K562 (cell line): ENCODE results near the gene FAM174C. TPM values are rescaled to one million over a fixed set of nuclear protein-coding genes. Genes with fewer than 3 reads are reported as not detected.

Experiments used
- ATAC-seq: fragments of 200-7000 bp; cut with Tn5 transposase; 3 replicates; pipeline ENCODE4 v1.9.1; 2020; ENCODE audit warnings: moderate library complexity
- BruUV-seq: library from RNA; stranded (reverse); fragments of 400-500 nt; replicated peaks from 2 replicates; lab custom pipeline; 2021; lab: Mats Ljungman, UMichigan
- CTCF ChIA-PET: fragments of 300-600 bp; formaldehyde crosslinking; extraction: SDS; loops from one replicate; lab custom pipeline; 2021; ENCODE audit warnings: low intra/inter-chr PET ratio; lab: Yijun Ruan, JAX
- POLR2A ChIA-PET: fragments of 300-600, 350-650 bp; sonication (Branson Sonifier 250); formaldehyde crosslinking; extraction: SDS; loops from one replicate; lab custom pipeline; 2021; ENCODE audit warnings: antibody characterized with exemption, inconsistent platforms; lab: Yijun Ruan, JAX
- DNase-seq, 4 experiments: peaks; one replicate each; pipeline versions ENCODE4 v3.0.0 to v3.0.0-alpha.2; 2011 to 2018; ENCODE audit warnings: low spot score in 3 of 4, mixed read lengths in 3 of 4; ENCODE audit errors: extremely low read depth in 1 of 4
- FAIRE-seq: peaks from 2 replicates; lab custom pipeline; 2011; peaks lifted over from hg19 to GRCh38; lab: Jason Lieb, UNC
- H2AFZ ChIP-seq: 2 replicates; pipeline ENCODE4 v1.6.0; 2011; ENCODE audit warnings: low read depth, low read length, control low read depth, inconsistent platforms
- H3K27ac ChIP-seq: fragments of 200-600 bp; 3 replicates; pipeline ENCODE4 v1.8.0; 2011; ENCODE audit warnings: low read depth, mild to moderate bottlenecking, control low read depth, inconsistent platforms, low read length, moderate library complexity, mixed read lengths; ENCODE audit errors: extremely low read depth
- H3K27me3 ChIP-seq, 2 experiments: fragments of 300-600 bp in 1 of 2; 2 replicates in 1 of 2; 3 replicates in 1 of 2; pipeline versions ENCODE4 v1.6.0 to v1.8.0; 2011; ENCODE audit warnings: inconsistent platforms in 2 of 2, low read length in 2 of 2, mild to moderate bottlenecking in 1 of 2, mixed read lengths in 1 of 2, moderate library complexity in 1 of 2; ENCODE audit not compliant: control insufficient read depth in 2 of 2, insufficient read depth in 2 of 2
- H3K36me3 ChIP-seq: fragments of 300-600 bp; 3 replicates; pipeline ENCODE4 v1.8.0; 2011; ENCODE audit warnings: mild to moderate bottlenecking, low read length, inconsistent platforms; ENCODE audit not compliant: control insufficient read depth, insufficient read depth
- H3K4me1 ChIP-seq, 2 experiments: fragments of 200-600 bp in 1 of 2; replicated peaks in 1 of 2; 2 replicates in 1 of 2; 3 replicates in 1 of 2; pipeline versions ENCODE4 v1.5.1 to v1.8.0; 2011; ENCODE audit warnings: inconsistent platforms in 2 of 2, low read length in 2 of 2, mild to moderate bottlenecking in 1 of 2, mixed read lengths in 1 of 2, moderate library complexity in 1 of 2; ENCODE audit not compliant: control insufficient read depth in 2 of 2, insufficient read depth in 2 of 2
- H3K4me2 ChIP-seq: 2 replicates; pipeline ENCODE4 v1.6.1; 2011; ENCODE audit warnings: low read length, control low read depth, inconsistent platforms, mixed read lengths; ENCODE audit not compliant: insufficient read depth
- H3K4me3 ChIP-seq: fragments of 200-600 bp; sonication (generic), shearing (Covaris generic); 2 replicates; pipeline ENCODE4 v1.5.1; 2016; ENCODE audit warnings: control low read depth, inconsistent platforms
- H3K79me2 ChIP-seq: fragments of 200-600 bp; 3 replicates; pipeline ENCODE4 v1.8.0; 2011; ENCODE audit warnings: low read length, inconsistent platforms; ENCODE audit not compliant: control insufficient read depth, insufficient read depth
- H3K9ac ChIP-seq, 2 experiments: 2 replicates each; pipeline versions ENCODE4 v1.6.0 to v1.6.1; 2011; ENCODE audit warnings: low read depth in 2 of 2, low read length in 2 of 2, control low read depth in 1 of 2, inconsistent platforms in 1 of 2, mild to moderate bottlenecking in 1 of 2, mixed read lengths in 1 of 2; ENCODE audit not compliant: insufficient read depth in 1 of 2
- H3K9me1 ChIP-seq: one replicate; pipeline ENCODE4 v1.6.0; 2011; ENCODE audit warnings: inconsistent platforms, mild to moderate bottlenecking, low read length, moderate library complexity; ENCODE audit not compliant: control insufficient read depth, insufficient read depth
- H3K9me3 ChIP-seq: replicated peaks from 2 replicates; pipeline ENCODE4 v1.5.1; 2011; ENCODE audit warnings: low read depth, low read length, inconsistent platforms; ENCODE audit not compliant: control insufficient read depth, insufficient read depth
- H4K20me1 ChIP-seq: replicated peaks from 2 replicates; pipeline ENCODE4 v1.6.1; 2011; ENCODE audit warnings: low read length, inconsistent platforms, mixed read lengths; ENCODE audit not compliant: control insufficient read depth, insufficient read depth
- HNRNPUL1 ChIP-seq: fragments of 200-400 bp; formaldehyde crosslinking; IDR thresholded peaks from 2 replicates; pipeline ENCODE4 v1.6.1; 2017; ENCODE audit warnings: low read length
- JUN ChIP-seq, 2 experiments: sonication (generic) in 1 of 2; formaldehyde crosslinking in 1 of 2; IDR thresholded peaks; 2 replicates each; pipeline versions ENCODE4 v1.6.1 to v1.8.0; 2012 to 2022; ENCODE audit warnings: borderline replicate concordance in 2 of 2, mild to moderate bottlenecking in 2 of 2, improper control_type of control experiment in 1 of 2, low read depth in 1 of 2, low read length in 1 of 2, missing genetic modification reagents in 1 of 2
- MCM7 ChIP-seq, 2 experiments: fragments of 450-650 bp; IDR thresholded peaks; 2 replicates each; pipeline ENCODE4 v1.6.1; 2016 to 2018
- PKNOX1 ChIP-seq: fragments of 450-650 bp; IDR thresholded peaks from 2 replicates; pipeline ENCODE4 v1.6.1; 2016
- POLR2A ChIP-seq: fragments of 450-650 bp; conservative IDR thresholded peaks from 2 replicates; pipeline ENCODE4 v1.6.1; 2016
- PREB ChIP-seq: sonication (generic); formaldehyde crosslinking; IDR thresholded peaks from 2 replicates; pipeline ENCODE4 v1.8.1; 2023; ENCODE audit warnings: mild to moderate bottlenecking, missing genetic modification reagents
- RBM25 ChIP-seq: fragments of 200-400 bp; formaldehyde crosslinking; IDR thresholded peaks from 2 replicates; pipeline ENCODE4 v1.6.1; 2018; ENCODE audit warnings: low read length, low read depth, moderate library complexity; ENCODE audit not compliant: severe bottlenecking
- SMARCE1 ChIP-seq: fragments of 450-650 bp; IDR thresholded peaks from 2 replicates; pipeline ENCODE4 v1.7.1; 2016; ENCODE audit warnings: mild to moderate bottlenecking
- TAL1 ChIP-seq: fragments of 450-650 bp; IDR thresholded peaks from 2 replicates; pipeline ENCODE4 v1.6.1; 2016; ENCODE audit warnings: mild to moderate bottlenecking
- XRCC5 ChIP-seq: fragments of 200-400 bp; formaldehyde crosslinking; IDR thresholded peaks from 2 replicates; pipeline ENCODE4 v1.6.1; 2017; ENCODE audit warnings: low read depth, mild to moderate bottlenecking, low read length
- ZBTB11 ChIP-seq, 3 experiments: fragments of 200-800 bp in 1 of 3; fragments of 250-450 bp in 1 of 3; fragments of 450-650 bp in 1 of 3; sonication (Bioruptor Pico) in 1 of 3; sonication (Bioruptor generic) in 1 of 3; formaldehyde crosslinking in 1 of 3; IDR thresholded peaks; 2 replicates each; pipeline versions ENCODE4 v1.6.1 to v1.8.0; 2016 to 2022; ENCODE audit warnings: mild to moderate bottlenecking in 2 of 3, missing genetic modification characterization in 2 of 3, missing compliant biosample characterization in 1 of 3, moderate library complexity in 1 of 3
- WGBS: fragments of 100-300 bp; shearing (Covaris generic); methylation state at CpG from one replicate; pipeline ENCODE4 v1.1.6; 2016; ENCODE audit warnings: low coverage, mixed read lengths; ENCODE audit not compliant: insufficient coverage; ENCODE audit errors: missing lambda C conversion rate; 5-methylcytosine and 5-hydroxymethylcytosine counted together
- in situ Hi-C: fragments of 300-500 bp; cut with MboI; formaldehyde crosslinking; loops from 4 replicates; pipeline ENCODE4 v1.15.0; 2018; ENCODE audit warnings: inconsistent platforms, mixed read lengths
- intact Hi-C: fragments of 100-400 bp; cut with micrococcal nuclease; formaldehyde crosslinking; loops from 2 replicates; pipeline ENCODE4 v1.14.2; 2022
- polyA plus RNA-seq, 8 experiments: library from polyadenylated mRNA; depleted of rRNA in 4 of 8; stranded (reverse) in 5 of 8; unstranded in 3 of 8; fragments of >200 nt; fragmentation: Nextera tagmentation in 2 of 8; fragmentation: Illumina TruSeq in 1 of 8; extraction: Ambion mirVana in 2 of 8; extraction: Trizol in 1 of 8; gene quantifications; 2 replicates each; pipeline versions ENCODE4 v1.2.1 to v1.2.3, GENCODE V29; 2011 to 2014; ENCODE audit warnings: inconsistent platforms in 1 of 8, missing spikeins in 1 of 8
- total RNA-seq, 7 experiments: library from RNA; depleted of rRNA in 6 of 7; stranded (reverse); fragments of >200 nt in 6 of 7; fragmentation: Illumina TruSeq in 2 of 7; extraction: Trizol in 2 of 7; gene quantifications; 2 replicates each; pipeline versions ENCODE4 v1.2.1 to v1.2.3, GENCODE V29; 2011 to 2021; ENCODE audit warnings: low replicate concordance in 1 of 7

Gene FAM174C
- total and polyA plus RNA-seq, 9 of the 15 experiments (the other 6 are each of a cell fraction or from before 2014, with no cell fraction given) = 0.66 to 89.6 (median 20.3) TPM

- Histone ChIP-seq H3K9me1 (no peaks in the 10 kb centered on the region), H3K9me3 (no peaks in the 10 kb centered on the region), H3K27me3 (no peaks in the 10 kb centered on the region), H3K27ac (peak overlapping the region; percentile 92), H4K20me1 (peaks cover 26% of the 10 kb centered on the region), H3K36me3 (peaks cover 53% of the 10 kb centered on the region), H2AFZ (no peak overlapping the region), H3K4me3 (peak overlapping the region; percentile 68), H3K4me2 (peak overlapping the region; percentile 93), H3K79me2 (peaks cover 64% of the 10 kb centered on the region), H3K4me1 (peaks cover 74 to 98% of the 10 kb centered on the region in 2 experiments), H3K9ac (peak overlapping the region; percentile 90 to 99)
- intact Hi-C loops = loop anchor here (10.0 kb wide), 1 partner anchor 174 kb away; no protein-coding TSS in a partner anchor
- FAIRE-seq (no peak), DNase-seq (peak in 1 of 4 experiments; percentile 28), ATAC-seq (no peak)
- under 1% methylated on average over 8 of the region's 8 CpGs for WGBS
- CTCF ChIA-PET = no interaction called here
- POLR2A ChIA-PET = interaction anchor here (0.8 to 3.0 kb wide), 4 partner anchors 16 to 1002 kb away, joined by 3 to 90 read pairs (median 49); partner anchors contain the start of gene ATP5F1D
- in situ Hi-C loops = no loop called here
- BruUV-seq = no TSS peak
- peak in 1 of 3 experiments; percentile 8; a peak in 1 of 6 replicates for TF ChIP-seq ZBTB11 (CRISPR knock-in tag; IDR thresholded peaks at IDR 0.05)
- TF ChIP-seq PREB = 0 out of 2 replicates have a peak, but pooled peaks have one; percentile 73
- no peak for TF ChIP-seq JUN (IDR thresholded peaks at IDR 0.05; ENCODE audit: borderline replicate concordance, low read depth, low read length)
- TF ChIP-seq JUN (CRISPR knock-in tag; IDR thresholded peaks at IDR 0.05; ENCODE audit: borderline replicate concordance) = no peak
- peak; percentile 49; the same call in 1 of the 2 replicates for TF ChIP-seq XRCC5
- TF ChIP-seq MCM7 (IDR thresholded peaks at IDR 0.05) = no peak
- peak; percentile 37; the same call in 1 of the 2 replicates for TF ChIP-seq POLR2A
- TF ChIP-seq HNRNPUL1 = 0 out of 2 replicates have a peak, but pooled peaks have one; percentile 45
- TF ChIP-seq SMARCE1 = 0 out of 2 replicates have a peak, but pooled peaks have one; percentile 6
- TF ChIP-seq RBM25 = peak; percentile 55
- TF ChIP-seq TAL1 = no peak
- TF ChIP-seq PKNOX1 = 0 out of 2 replicates have a peak, but pooled peaks have one; percentile 4
These were observed 5.0 kb upstream of the FAM174C start for GRCh38 chr19:1270213-1270853.
